Endothelial cell (in vitro differentiated cells): ENCODE results near the gene MTFP1. TPM values are rescaled to one million over a fixed set of nuclear protein-coding genes. Genes with fewer than 3 reads are reported as not detected.

Experiments
- DNase-seq: peaks from one replicate; pipeline ENCODE4 v3.0.0; 2021; ENCODE audit warnings: low spot score
- H3K27ac Mint-ChIP-seq: one replicate; pipeline ENCODE4 v1.8.0; 2021; ENCODE audit warnings: mixed read lengths, inconsistent platforms; ENCODE audit not compliant: unreplicated experiment
- H3K27me3 Mint-ChIP-seq: one replicate; pipeline ENCODE4 v1.8.0; 2021; ENCODE audit warnings: mild to moderate bottlenecking, moderate library complexity, mixed read lengths, inconsistent platforms; ENCODE audit not compliant: unreplicated experiment
- H3K36me3 Mint-ChIP-seq: one replicate; pipeline ENCODE4 v1.8.0; 2021; ENCODE audit warnings: mild to moderate bottlenecking, low read depth, mixed read lengths, inconsistent platforms; ENCODE audit not compliant: unreplicated experiment
- H3K4me1 Mint-ChIP-seq: one replicate; pipeline ENCODE4 v1.8.0; 2021; ENCODE audit warnings: mild to moderate bottlenecking, mixed read lengths, inconsistent platforms; ENCODE audit not compliant: unreplicated experiment
- H3K4me3 Mint-ChIP-seq: one replicate; pipeline ENCODE4 v1.8.0; 2021; ENCODE audit warnings: mild to moderate bottlenecking, mixed read lengths, inconsistent platforms; ENCODE audit not compliant: unreplicated experiment
- H3K9me3 Mint-ChIP-seq: one replicate; pipeline ENCODE4 v1.8.0; 2021; ENCODE audit warnings: mixed read lengths, inconsistent platforms; ENCODE audit not compliant: unreplicated experiment
- CTCF ChIP-seq: fragments of 200-600 bp; sonication (generic); IDR thresholded peaks from one replicate; pipeline ENCODE4 v1.5.0; 2021; ENCODE audit warnings: antibody characterized with exemption; ENCODE audit not compliant: unreplicated experiment
- total RNA-seq: library from RNA; stranded (reverse); fragmentation: NEBNext Ultra II Directional; extraction: Animal tissue kit (Norgen Biotek cat#: 25700); gene quantifications from one replicate; pipeline ENCODE4 v1.2.1, GENCODE V29; 2021; ENCODE audit not compliant: unreplicated experiment

MTFP1 gene
- total RNA-seq, 1 donor from 2014 or later: 30.2 TPM

- Mint-ChIP-seq H3K27ac (no peak overlapping the region), H3K36me3 (no peaks in the 10 kb centered on the region), H3K4me1 (peaks cover 11% of the 10 kb centered on the region), H3K4me3 (no peak overlapping the region), H3K9me3 (no peaks in the 10 kb centered on the region), H3K27me3 (peaks cover 12% of the 10 kb centered on the region)
- no peak for DNase-seq
- no peak for TF ChIP-seq CTCF
Measured at GRCh38 chr22:30392661-30393321, 32.8 kb upstream of the MTFP1 start.

- Mint-ChIP-seq H3K4me3 (no peak overlapping the region), H3K27ac (no peak overlapping the region), H3K9me3 (no peaks in the 10 kb centered on the region), H3K4me1 (peaks cover 13% of the 10 kb centered on the region), H3K36me3 (no peaks in the 10 kb centered on the region), H3K27me3 (peaks cover 10% of the 10 kb centered on the region)
- DNase-seq: no peak
- no peak for TF ChIP-seq CTCF
Measured at GRCh38 chr22:30393322-30393680, 32.3 kb upstream of the MTFP1 start.

GRCh38 chr22:30393885-30394284 is 31.7 kb upstream of the MTFP1 start:
- no peak for DNase-seq
- H3K9me3 Mint-ChIP-seq: no peaks in the 10 kb centered on the region
- TF ChIP-seq CTCF: no peak
- no peaks in the 10 kb centered on the region for H3K36me3 Mint-ChIP-seq
- H3K4me3 Mint-ChIP-seq: peak overlapping the region; percentile 31
- H3K4me1 Mint-ChIP-seq: peaks cover 16% of the 10 kb centered on the region
- peaks cover 10% of the 10 kb centered on the region for H3K27me3 Mint-ChIP-seq
- no peak overlapping the region for H3K27ac Mint-ChIP-seq

- Mint-ChIP-seq H3K27me3 (peaks cover 14% of the 10 kb centered on the region), H3K27ac (no peak within 1 kb of the TSS), H3K4me1 (peaks cover 17% of the 10 kb centered on the region), H3K4me3 (peak within 1 kb of the TSS; percentile 81), H3K36me3 (no peaks in the 10 kb centered on the region), H3K9me3 (no peaks in the 10 kb centered on the region)
- no peak for TF ChIP-seq CTCF
- DNase-seq: peak; percentile 41
Measured at GRCh38 chr22:30396871-30397655, 28.5 kb upstream of the MTFP1 start, which contains the start of gene SEC14L2. Gene SEC14L2 (plus strand): TSS chr22:30397018. CDS start chr22:30397117, 99 bp downstream.
